GM21367 (cell line): ENCODE results near the gene TMTC2.
"Not testable (repeated sequence)": the region's sequence is repeated elsewhere in the genome, so short reads cannot be mapped to it uniquely, and the experiment has no call there.

Source experiments
- ATAC-seq: cut with Tn5 transposase; IDR thresholded peaks from one replicate; pipeline ENCODE4 v1.9.1; 2021; ENCODE audit not compliant: unreplicated experiment

The TMTC2 gene

DNA sequence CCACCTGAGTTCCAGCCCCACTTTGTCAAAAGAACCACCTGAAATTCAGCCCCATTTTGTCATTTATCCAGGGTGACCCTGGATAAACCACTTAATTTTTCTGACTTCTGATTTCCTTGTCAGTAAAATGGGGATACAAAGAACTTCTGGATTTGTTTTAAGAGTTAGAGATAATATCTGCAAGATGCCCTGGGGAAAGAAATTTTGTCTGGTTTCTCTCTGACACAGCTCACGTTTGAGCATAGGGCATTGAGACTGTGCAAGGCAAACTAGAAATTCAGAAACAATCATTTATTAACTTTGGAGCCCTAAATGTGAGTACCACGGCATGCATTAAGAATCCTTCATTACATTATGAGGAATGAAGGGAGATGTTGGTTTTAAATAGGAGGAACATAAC, 37.2 kb downstream of the TMTC2 start:
- no peak for ATAC-seq

DNA sequence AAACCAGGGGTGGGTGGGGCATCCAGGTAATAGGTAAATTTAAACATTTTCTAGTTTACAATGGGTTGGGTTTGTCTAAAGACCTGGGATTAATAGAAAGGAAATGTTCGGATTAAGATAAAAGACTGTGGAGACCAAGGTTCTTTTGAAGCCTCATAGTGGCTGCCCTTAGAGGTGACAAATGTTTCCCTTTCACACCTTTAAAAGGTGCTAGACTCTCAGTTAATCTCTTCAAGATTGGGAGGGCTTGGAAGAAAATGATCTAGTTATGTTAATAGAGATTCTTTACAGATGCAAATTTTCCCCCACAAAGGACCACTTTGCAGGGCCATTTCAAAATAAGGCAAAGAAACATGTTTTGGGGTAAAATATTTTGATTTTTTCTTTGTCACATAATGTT, 39.0 kb downstream of the TMTC2 start:
- no peak for ATAC-seq

DNA sequence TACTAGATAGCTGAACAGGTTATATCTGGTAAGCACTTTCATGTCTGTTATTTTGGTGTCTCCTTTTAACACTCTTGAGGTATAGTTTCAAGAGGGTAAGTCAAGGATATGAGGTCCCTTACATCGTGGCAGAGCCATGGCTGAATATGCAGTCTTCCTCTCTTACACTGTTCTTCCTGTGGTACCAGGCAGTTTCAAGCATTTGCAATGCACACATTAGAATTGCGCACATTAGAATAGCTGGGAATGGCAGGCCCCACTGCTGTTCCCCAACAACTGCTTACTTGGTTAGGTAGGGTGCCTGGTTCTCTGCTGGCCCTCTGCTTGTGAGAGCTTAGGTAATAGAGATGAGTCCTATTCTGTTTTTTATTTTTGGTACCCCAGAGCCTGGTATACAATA, 41.2 kb downstream of the TMTC2 start:
- no peak for ATAC-seq

DNA sequence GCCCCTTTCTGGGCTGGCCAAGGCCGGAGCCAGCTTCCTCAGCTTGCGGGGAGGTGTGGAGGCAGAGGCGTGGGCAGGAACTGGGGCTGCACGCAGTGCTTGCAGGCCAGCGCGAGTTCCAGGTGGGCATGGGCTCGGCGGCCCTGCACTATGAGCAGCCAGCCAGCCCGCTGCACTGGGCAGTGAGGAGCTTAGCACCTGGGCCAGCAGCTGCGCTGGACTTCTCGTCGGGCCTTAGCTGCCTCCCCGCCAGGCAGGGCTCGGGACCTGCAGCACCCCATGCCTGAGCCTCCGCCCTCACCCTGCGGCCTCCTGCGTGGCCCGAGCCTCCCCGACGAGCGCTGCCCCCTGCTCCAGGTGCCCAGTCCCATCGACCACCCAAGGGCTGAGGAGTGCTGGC, 42.0 kb downstream of the TMTC2 start:
- no peak for ATAC-seq

DNA sequence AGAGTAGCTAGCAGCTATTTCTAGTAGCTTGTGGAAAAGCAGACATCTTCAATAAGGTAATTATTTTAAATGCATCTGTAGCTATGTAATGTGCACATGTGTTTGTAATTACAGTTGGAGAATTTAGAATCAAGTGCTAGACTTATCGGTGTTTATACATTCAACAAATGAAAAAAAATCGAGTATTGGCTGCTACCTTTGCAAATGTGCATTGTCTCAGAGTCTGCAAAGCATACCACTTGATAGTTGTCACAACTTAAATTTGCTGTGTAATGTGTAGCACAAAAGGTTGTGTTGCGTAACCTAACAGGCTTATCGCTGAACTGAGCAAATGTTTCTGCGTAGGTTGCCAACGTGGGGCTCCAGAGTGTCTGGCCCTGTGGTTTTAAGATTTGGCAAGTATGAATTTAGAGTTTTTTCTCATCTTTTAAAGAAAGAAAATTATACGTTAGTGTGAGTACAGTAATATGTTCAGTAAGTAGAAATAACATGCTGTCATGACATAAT, 44.3 kb downstream of the TMTC2 start:
- no peak for ATAC-seq

GRCh38 chr12:82740129-82741000, 53.7 kb downstream of the TMTC2 start:
- no peak for ATAC-seq

DNA sequence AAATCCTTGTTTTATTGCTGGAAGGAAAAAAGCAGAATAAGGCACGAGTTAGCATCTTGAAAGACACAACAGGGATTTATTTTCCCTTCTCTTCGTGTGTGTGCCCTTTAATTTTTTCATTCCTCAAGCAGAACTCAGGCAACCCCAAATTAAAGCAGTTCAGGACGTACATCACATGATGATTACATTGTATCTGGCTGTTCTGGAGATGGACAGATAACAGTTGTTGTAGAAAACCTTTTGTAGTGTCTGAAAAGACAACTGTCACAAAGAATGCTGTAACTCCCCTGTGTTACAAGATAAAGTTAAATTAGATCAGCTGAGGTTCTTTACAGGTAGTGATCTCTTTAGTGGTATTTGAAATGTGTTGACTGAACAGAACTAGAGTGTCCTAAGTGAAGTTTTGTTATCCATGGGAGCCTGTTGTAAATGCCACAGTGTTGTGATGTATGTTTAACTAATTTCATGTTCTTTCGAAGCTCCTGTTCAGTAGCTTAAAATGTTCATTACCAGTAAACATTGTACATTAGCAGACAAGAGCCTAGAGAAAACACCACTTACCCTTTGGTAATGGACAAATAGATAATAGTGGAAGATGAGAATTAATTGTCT, 58.5 kb downstream of the TMTC2 start:
- no peak for ATAC-seq

DNA sequence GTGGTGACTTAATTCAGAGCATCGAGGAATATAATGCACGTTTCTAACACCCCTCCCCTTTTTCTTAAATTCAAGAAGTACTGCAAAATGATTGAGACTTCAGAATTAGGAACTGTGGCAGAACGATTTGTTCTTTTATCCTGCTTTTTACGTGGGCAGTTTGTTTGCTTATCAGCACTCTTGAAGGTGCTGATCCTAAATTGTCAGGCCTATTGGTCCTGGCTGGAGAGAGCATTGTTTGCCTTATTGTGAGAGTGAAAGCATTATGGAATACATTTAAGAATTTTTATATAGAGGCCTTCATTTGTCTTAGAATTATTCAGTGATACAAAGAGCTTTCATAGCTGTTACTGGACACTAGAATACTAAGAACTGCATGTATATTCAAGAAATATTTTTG, 59.1 kb downstream of the TMTC2 start:
- ATAC-seq, result no peak

- no peak for ATAC-seq
Observed at GRCh38 chr12:82746668-82747067, 60.0 kb downstream of the TMTC2 start.

DNA sequence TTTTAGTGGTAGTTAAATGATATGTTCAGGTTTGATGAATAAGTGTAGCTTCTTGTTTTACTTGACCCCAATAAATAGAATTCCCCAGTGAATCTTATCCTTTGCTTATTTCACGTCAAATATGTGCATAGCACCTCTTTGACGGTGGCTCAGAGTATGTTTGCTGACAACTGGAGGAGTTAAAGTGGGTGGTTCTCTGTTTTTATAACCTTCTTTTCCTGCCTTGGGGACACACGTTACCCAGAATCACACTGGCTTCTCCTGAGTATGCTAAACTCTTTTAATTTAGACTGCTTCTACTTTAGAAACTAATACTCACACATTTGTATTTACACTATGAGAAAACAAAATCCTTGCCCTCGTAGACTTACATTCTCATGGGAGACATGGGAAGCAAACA, 62.3 kb downstream of the TMTC2 start:
- ATAC-seq, result no peak

DNA sequence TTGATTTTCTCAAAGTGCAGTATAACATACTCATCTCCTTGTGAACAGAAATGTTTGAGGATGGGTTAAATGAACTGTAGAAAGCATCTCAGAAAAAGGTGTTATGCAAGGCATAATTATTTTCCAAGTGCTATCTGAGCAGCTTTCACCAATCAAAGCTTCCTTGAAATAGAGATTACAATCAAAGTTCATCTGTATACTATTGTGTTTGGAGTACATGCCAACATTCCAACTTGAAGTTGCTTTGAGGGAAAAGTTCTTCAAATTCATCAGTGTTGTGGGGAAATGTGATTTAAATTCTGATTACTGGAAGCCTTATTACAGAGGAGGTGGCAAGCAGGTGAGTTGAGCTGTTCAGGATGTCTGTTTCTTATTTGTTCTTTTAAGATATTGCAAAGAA, 68.2 kb downstream of the TMTC2 start:
- ATAC-seq, result no peak

GRCh38 chr12:82756303-82756702, 69.6 kb downstream of the TMTC2 start:
- no peak for ATAC-seq

- ATAC-seq, result no peak
Observed at GRCh38 chr12:82757059-82757458, 70.4 kb downstream of the TMTC2 start.

GRCh38 chr12:82757656-82758055, 71.0 kb downstream of the TMTC2 start:
- no peak for ATAC-seq

DNA sequence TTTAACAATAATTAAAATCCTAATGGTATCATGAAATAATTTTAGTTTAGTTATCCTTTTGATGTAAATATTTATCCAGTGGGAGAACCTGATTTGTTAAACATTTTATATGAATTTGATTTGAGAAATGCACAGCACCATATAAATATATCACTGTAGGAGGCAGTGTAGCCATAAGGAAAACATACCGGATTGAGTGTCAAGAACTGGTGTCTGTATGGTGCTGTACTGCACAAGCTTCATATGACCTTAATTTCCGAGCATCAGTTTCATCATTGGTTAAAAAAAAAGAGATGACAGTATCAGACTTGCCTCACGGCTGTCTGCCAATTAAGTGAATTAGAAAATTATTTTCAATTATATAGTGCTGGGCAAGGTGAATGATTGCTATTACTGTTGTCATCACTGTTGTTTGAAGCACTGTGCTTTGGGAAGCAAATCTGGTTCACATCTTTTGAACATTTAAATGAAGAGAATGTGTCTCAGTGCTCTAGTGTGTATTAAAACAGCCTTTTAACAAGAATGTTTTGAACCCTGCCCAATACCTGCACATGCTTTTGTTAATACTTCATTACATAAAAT, 72.1 kb downstream of the TMTC2 start:
- no peak for ATAC-seq

DNA sequence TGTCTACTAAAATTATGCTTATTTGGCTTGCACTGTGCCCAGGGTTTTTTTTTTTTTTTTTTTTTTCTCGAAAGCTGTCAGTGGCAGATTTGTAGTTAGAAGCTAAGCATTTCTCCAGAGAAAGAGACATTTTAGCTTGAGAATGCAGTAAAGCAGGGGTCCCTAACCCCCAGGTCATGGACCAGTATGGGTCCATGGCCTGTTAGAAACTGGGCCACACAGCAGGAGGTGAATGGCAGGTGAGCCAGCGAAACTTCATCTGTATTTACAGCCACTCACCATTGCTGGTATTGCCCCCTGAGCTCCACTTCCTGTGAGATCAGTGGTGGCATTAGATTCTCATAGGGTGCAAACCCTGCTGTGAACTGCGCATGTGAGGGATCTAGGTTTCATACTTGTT, 73.7 kb downstream of the TMTC2 start:
- no peak for ATAC-seq

GRCh38 chr12:82765206-82765605, 78.5 kb downstream of the TMTC2 start:
- ATAC-seq, result not testable (repeated sequence)

- ATAC-seq, result no peak
Observed at GRCh38 chr12:82765971-82766705, 79.4 kb downstream of the TMTC2 start.

GRCh38 chr12:82774666-82775065, 88.0 kb downstream of the TMTC2 start:
- no peak for ATAC-seq

DNA sequence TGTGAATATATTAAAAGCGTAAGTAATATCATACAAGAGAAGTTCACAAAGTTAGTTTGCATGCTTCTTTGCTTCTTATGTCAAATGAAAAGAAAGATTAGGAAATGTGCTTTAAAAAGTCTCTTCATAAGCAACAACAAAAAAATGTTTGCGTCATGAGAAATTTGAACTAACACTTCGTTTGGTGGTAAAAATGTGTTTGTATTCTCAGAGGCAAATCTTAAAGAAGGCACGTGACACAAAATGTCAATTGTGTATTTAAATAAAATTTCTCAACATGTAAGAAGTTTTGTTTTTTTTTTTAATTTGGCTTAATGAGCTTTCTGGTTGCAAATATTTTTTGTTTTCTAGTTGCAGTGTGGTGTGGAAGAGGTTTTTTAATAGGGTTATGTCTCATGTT, 93.8 kb downstream of the TMTC2 start:
- no peak for ATAC-seq

DNA sequence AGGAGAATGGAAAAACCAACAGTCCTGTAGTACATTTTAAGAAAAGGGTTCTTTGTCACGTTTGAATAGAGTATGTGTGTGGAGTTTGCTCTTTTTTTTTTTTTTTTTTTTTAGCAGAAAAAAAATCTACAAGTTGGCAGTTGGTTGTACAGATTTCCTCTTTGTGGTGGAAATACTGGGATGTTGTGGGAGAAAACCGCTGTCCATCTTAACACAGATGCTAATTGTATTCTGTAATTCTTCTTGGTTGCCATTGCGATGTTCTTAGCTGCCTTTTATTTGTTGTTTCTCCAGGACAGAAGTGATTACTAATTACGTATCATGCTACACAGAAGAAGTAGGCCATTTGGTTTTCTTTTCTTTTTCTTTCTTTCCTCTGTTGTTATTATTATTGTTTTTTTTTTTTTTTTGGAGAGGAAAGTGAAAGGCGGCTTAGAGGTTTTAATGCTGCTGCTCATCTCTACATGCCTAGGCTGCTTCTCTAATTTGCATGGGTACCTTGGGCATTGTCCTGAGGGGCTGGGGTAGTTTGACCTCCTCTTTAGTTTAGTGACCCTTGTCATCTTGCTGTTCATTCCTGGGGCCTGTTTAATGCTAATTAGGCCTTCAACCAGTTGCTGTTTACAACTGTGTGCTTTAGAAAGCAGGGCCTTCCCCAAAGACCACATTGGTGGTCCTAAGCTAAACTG, 94.7 kb downstream of the TMTC2 start:
- ATAC-seq, result no peak
